ENCODE data around the gene AKIRIN2.

AKIRIN2 gene

DNA sequence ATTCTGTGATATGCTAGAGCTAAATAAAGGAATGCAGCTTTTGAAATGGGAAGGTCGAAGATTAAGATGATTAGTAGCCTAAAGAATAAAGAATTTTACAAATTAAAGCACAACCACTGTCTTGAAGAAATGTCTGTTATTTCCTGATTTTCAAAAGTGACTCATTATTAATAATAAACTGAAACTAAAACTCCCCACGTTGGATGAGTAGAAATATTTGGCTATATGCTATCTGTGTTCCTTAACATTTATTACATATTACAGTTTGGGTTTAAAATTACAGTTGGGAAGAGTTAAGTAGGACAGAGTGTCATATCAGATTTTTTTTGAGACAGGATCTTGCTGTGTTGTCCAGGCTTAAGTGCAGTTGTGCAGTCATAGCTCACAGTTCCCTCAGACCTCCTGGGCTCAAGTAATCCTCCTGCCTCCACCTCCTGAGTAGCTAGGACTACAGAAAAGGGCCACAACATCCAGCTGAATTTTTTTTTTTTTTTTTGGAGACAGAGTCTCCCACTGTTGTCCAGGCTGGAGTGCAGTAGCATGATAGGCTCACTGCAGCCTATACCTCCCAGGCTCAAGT, 47.1 kb downstream of the AKIRIN2 start:
- no peak for DNase-seq (ENCODE audit: low spot score)

DNA sequence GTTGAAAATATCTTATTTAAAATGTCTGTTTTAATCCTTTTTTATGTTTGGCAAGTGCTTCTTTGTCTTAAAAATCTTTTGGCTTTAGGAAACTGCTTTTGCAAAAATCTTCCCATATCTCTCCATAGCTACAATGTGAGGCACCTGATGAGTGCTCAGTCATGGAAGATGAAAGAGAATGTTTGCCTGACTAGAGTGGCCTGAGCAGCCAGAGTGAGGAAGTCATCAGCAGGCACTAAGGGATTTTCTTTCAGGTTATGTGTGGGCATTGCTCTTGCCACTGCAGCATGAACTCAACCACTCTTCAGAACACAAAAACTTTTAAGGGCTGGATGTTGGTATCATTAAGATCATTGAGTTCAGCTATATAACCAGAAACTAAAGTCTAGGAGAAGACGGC, 47.9 kb downstream of the AKIRIN2 start:
- DNase-seq (ENCODE audit: low spot score), result no peak

DNA sequence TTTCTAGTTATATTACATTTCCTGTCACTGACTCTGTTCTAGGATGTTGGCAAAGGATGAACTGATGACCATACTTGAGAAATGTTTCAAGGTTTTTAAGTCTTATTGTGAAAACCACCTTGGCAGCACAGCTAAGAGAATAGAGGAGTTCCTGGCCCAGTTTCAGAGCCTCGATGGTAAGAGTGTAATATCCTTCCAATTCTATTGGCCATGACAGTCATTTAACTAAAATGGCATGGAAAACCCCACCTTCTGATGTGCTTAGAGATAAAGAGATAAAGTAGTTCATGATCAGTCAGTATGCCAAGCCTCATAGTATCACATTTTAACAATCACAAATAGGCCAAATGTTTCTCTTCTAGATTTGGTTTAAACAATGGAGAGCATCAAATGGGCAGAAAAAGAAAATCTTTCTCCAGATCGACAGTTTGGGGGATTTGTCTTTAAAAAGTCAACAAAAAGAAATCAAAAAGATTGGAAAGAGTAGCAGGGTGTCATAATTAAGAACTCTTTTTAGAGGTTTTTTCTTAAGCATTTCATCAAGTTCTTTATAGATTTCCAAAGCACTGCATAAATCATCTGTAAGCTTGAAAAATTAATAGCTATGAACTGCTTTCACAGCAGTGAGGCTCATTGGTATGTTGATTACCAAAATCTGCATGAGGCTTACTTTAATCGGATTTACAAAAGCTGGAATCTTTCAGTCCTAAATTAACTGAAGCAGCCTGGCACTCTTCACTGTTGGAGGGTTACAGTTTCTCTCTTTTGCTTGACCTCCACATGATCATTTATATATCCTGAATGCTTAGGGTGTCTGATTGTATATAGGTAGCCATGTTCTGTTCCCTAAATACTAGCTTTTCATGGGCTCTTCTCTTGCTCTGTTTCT, 48.7 kb downstream of the AKIRIN2 start:
- no peak for DNase-seq (ENCODE audit: low spot score)

DNA sequence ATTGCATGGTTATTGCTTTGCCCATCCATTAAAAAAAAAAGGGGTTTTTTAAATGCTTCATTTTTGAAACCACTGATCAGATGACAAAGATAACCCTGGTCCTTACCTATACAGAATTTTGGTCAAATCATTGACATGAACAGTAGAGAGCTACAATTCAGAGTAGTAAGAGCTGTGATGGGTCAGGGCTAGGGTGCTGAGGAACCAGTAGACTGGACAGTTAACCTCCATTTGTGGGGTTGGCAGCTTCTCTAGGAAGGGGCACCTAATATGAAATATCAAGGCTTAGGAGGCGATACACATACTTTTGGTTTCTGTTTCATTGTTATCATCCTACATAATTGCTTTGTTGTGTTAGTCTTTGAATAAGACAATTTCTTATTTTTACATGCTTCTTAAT, 57.0 kb downstream of the AKIRIN2 start:
- DNase-seq (ENCODE audit: low spot score), result no peak

DNA sequence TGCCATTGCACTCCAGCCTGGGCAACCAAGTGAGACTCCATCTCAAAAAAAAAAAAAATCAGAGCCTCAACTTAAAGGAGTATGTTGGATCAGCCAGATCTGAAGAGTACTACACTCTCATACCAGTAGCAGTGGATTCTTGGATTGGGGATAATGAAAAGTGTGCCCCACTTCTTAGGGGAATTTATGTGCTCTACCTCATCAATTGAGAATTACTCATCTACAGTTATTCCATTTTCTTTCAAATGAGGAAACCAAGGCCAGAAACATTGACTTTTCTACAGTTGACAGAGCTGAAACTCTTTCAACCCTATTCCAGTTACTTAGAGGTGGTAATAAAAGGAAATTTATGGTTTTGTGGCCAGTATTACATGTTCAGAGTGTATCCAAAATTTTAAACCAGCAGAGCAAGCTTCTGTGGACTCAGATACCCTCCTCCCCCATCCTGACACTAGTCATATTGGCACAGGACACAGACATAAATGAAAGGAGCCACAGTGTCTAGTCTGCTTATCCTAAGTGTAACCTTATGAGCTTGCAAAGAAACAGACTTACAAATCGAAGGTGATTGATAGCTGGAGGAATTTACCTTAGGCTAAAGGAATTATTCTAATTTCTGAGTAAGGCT, 60.9 kb downstream of the AKIRIN2 start:
- no peak for DNase-seq (ENCODE audit: low spot score)

DNA sequence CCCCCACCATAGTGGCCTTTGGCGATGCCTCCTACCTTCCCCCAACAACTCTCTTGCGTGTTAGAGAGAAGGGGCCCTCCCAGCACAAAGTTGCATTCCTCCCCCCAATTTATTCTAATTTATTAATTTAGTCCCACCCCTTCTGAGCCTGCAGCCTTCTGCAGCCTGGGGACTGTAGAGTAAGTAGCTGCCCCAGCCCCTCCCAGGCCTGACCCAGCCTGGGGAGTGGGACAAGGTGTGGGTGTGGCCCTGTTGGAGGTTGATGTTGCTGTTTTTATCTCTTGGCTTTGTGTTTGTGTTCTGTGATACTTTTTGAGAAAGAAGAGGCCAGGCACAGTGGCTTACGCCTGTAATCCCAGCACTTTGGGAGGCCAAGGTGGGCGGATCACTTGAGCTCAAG, 62.7 kb downstream of the AKIRIN2 start:
- no peak for DNase-seq (ENCODE audit: low spot score)

DNA sequence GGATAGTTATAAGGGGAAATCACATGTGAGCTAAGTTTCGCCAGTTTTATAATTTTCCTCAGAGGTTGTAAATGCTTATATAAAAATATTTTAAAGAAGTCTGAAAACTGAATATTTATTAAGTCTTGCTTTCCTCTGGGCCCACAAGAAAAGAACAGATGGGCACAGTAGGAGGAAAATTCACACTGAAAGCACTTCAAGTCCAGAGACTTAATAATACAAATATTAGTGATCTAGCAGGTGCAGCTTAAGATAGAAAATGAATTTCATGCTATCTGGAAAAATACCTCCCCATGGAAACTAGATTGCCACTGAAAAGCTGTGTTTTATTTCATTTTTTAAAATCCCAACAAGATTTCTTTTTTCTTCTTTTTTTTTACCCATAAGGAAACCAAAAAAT, 64.9 kb downstream of the AKIRIN2 start:
- no peak for DNase-seq (ENCODE audit: low spot score)

DNA sequence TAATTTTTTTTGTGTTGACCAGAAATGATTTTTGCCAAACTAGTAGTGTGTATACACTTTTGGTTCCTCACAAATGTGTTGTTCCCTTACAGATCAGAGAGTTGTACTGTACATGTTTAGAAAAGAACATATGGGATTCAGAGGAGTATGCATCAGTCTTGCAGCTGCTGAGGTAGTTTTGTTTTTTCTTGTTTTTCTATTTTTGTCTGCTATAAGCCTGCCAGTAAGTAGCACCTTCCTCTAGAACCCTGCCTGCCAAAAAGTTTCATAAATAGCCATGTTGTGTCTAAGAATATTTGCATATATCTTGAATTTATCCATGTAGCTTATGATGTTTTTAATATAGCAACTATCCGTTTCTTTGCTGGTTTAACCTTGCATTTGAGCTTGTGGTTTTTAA, 65.7 kb downstream of the AKIRIN2 start:
- DNase-seq (ENCODE audit: low spot score), result no peak

DNA sequence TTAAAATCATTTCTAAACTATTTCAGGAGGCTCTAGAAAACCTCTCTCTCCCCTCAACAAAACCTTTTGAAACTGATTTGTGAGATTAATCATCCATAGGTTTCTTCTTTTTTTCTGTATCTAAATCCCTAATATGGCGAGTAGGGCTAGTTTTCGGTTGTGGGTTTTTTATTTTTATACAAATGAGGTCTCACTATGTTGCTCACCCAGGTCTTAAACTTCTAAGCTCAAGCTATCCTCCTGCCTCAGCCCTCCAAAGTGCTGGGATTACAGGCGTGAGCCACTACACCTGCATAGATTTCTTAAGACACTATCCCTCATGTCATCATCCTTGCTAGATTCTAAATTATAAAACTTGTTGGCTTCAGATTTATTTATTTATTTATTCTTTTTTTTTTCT, 68.2 kb downstream of the AKIRIN2 start:
- DNase-seq (ENCODE audit: low spot score), result no peak

DNA sequence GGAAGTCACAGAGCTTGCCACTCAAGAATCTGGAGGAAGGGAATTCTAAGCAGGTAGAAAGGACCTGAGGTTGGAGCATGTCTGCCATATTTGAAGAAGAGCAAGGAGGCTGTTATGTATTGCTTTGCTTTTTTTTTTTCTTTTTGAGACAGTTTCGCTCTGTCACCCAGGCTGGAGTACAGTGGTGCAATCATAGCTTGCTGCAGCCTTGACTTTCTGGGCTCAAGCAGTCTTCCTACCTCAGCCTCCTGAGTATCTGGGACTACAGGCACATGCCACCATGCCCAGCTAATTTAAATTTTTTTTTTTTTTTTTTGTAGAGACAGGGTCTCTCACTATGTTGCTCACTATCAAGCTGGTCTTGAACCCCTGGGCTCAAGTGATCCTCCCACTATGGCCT, 71.3 kb downstream of the AKIRIN2 start:
- no peak for DNase-seq (ENCODE audit: low spot score)

DNA sequence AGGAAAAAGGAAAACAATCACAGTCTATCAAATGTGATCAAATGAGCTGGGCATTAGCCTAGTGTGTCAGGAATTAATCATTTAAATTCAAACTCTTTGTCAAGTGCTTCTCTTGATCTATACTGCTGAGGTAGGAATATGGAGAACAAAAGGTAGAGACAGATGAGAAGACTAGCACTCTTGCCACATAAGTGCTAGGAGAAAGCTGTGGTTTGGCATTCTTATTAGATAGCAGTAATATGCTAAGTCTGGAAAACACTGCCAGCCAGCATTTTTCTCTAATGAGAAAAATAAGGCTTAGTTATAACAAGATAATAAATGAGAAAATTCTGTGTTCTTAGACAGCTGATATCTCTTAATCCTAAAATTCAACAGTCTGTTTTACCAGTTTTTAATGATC, 73.2 kb downstream of the AKIRIN2 start:
- no peak for DNase-seq (ENCODE audit: low spot score)

DNA sequence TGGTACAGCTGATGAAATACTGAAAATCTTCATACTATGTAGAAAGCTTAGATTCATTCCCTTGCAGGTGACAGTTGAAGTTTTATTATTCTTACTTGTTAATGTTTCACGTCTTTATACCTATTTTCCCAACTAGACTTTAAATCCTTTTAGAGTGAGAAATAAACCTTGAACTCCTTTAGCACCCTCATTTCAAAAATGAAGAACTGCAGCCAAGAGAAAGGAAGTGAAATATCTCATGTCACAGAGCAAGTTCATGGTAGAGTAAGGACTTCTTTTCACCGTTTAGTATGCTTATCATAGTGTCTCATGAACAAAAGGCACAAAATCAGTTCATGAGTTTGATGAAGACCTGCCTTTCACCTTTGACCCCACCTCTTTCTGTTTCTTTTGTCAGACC, 73.6 kb downstream of the AKIRIN2 start:
- DNase-seq (ENCODE audit: low spot score), result no peak
